Stimulated activated naive CD4-positive, alpha-beta T cell treated with Interleukin-2 at 50 U/mL for 16 hours (primary cell): ENCODE measurements around the gene ENKD1.

Source experiments
- DNase-seq: peaks from one replicate; lab custom pipeline; 2025; lab: John Stamatoyannopoulos, UW

The ENKD1 gene

GRCh38 chr16:67648764-67649407 lies 17.7 kb downstream of the ENKD1 start:
- DNase-seq: no peak

GRCh38 chr16:67648088-67648763 lies 18.3 kb downstream of the ENKD1 start:
- no peak for DNase-seq

- DNase-seq: no peak
These were observed 18.9 kb downstream of the ENKD1 start for GRCh38 chr16:67647681-67648080.

DNA sequence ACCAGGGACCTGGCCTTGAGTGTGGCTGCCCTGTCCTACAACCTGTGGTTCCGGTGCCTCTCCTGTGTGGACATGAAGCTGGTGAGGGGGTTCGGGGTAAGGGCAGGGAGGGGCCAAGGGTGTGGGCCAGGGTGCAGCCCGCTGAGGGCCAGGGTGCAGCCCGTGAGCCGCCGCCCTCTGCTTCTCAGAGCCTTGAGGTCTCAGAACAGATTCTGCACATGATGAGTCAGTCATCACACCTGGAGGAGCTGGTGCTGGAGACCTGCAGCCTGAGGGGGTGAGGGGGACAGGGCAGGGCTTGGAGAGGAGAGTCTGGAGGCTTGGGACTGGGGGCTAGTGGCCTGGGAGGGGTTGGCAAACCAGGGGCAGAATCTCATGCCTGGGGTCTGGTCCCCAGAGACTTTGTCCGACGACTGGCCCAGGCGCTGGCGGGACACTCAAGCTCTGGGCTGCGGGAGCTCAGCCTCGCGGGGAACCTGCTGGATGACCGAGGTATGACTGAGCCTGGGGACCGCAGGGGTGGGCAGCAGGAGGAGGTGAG lies 19.4 kb downstream of the ENKD1 start:
- no peak for DNase-seq

- DNase-seq: peak; percentile 15
These were observed 21.0 kb downstream of the ENKD1 start for GRCh38 chr16:67645397-67646121.

- DNase-seq: no peak
These were observed 22.5 kb downstream of the ENKD1 start for GRCh38 chr16:67644038-67644437.

GRCh38 chr16:67641779-67642708 lies 24.5 kb downstream of the ENKD1 start:
- no peak for DNase-seq

DNA sequence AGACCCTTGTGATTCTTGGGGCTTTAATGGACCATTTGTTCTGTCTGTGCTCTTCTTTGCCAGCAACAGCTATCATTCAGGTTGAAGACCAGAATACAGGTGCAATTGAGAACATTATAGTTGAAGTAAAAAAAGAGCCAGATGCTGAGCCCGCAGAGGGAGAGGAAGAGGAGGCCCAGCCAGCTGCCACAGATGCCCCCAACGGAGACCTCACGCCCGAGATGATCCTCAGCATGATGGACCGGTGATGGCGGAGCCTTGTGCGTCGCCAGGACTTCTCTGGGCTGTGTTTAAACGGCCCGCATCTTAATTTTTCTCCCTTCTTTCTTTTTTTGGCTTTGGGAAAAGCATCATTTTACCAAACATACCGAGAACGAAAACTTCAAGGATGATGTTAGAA lies 28.9 kb downstream of the ENKD1 start:
- DNase-seq: no peak

DNA sequence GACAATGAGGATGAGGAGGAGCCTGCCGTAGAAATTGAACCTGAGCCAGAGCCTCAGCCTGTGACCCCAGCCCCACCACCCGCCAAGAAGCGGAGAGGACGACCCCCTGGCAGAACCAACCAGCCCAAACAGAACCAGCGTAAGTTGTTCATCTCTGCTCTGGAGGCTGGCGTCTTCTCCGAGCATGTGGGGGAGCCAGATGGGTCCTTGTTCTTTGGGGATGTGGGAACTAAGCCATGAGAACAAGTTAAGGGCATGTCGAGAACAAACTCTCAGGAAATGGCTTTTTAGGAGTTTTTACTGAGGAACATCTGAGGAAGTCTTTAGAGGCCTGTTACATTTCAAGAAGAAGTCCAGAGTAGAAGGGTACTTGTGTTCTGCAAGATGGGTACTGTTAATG lies 29.8 kb downstream of the ENKD1 start:
- DNase-seq: no peak

DNA sequence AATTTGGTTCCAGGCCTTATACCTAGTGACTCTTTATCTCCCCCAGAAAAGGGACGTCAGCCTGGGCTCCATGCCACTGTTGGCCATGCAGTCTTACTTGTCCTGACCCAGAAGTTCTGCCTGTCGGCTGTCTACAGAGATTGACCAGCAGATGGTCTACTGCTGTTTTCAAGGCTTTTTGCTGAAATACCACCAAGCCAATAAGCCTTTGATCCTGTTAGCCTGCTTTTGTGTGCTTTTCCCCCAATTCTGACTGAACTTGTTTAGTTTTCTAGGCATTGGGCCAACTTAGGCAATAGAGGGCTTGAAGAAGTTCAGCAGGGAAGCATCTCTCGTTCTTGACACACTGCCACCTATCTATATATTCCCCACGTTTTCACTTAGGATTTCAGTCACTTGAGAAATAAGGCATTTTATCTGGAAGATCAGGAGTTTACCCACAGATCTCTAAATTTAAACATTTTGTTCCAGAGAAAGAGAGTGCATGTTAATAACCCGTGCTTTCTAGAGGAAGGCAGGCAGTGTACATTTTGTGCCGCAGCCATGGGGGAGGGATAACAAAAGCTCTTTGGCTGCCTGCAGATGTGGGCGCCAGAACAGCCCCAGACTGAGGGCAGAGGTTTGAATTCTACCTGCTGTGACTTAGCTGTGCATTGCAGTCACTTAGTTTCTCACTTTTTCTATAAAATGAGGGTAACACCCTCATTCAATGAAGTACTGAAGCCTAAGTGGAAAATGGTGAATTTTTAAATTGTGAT lies 34.0 kb downstream of the ENKD1 start:
- DNase-seq: no peak

DNA sequence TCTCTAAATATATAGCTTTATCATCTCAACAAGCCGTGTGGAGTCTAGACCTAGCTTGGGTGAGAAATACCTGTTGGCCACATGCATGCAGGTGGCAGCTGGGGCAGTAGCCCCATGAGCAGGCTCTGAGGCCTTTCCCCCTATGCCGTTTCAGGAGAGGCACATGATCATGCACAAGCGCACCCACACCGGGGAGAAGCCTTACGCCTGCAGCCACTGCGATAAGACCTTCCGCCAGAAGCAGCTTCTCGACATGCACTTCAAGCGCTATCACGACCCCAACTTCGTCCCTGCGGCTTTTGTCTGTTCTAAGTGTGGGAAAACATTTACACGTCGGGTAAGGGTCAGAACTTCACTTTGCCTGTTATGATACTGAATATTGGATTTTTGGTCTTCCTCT lies 38.3 kb downstream of the ENKD1 start:
- DNase-seq: no peak

- no peak for DNase-seq
These were observed 52.7 kb downstream of the ENKD1 start for GRCh38 chr16:67613808-67614207.
